Measurements from ENCODE around the gene CDK14. TPM values are rescaled to one million over a fixed set of nuclear protein-coding genes. Genes with fewer than 3 reads are reported as not detected.
"Not testable (repeated sequence)": the region's sequence is repeated elsewhere in the genome, so short reads cannot be mapped to it uniquely, and the experiment has no call there.

The CDK14 gene
- polyA plus RNA-seq, 1 donor = 19.5 TPM

DNA sequence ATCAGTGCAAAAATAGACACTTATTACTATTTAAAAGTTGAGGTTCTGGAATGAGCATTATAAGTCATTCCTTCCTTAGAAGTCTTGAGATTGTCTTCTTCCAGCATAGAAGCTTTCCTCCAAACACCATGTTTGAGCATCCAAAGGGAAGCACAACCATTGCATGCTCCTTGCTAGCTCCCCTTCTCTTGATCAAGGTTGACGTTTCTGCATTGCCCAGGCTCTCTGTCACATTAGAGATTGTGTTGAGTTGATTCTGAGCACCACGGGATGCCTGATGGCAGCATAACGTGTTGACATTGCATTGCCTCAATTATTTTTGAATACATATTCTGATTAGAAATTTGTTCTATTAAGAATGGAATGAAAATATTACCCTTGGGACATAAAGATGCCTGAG lies 322.2 kb downstream of the CDK14 start:
- no peak for DNase-seq

DNA sequence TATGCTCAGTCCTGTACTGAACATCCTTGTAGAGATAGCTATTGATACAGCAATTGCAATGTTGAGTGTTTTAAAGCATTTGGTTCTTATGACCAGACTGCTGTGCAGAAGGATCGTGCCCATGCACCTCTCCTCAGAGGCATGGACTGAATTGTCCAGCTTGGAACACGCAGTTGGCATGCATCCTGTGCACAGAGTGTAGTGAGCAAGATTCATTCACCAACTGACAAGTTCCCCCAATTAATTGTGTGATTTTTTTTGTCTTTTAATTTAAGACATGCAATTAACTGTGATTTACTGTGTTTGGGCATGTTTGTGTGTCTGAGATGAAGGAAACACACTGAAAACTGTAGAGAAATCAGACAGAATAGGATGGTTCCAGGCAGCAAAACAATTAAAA lies 323.7 kb downstream of the CDK14 start:
- no peak for DNase-seq

DNA sequence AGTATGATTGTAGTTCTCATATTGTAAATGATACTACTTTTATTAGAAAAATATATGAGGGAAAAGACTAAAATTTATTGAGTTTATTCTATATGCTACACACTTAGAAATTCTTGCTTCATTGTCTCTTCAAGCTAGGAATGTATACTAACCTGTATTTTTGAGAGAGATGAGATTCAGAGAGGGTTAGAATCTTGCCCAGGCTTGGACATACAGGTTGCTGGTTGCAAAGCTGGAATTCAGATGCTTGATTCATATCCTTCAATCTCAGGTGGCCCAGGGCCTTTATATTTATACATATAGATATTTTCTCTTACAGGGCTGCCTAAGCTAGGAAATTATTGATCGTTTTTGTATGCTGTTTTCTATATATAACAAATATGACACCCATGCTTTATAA lies 324.2 kb downstream of the CDK14 start:
- no peak for DNase-seq

DNA sequence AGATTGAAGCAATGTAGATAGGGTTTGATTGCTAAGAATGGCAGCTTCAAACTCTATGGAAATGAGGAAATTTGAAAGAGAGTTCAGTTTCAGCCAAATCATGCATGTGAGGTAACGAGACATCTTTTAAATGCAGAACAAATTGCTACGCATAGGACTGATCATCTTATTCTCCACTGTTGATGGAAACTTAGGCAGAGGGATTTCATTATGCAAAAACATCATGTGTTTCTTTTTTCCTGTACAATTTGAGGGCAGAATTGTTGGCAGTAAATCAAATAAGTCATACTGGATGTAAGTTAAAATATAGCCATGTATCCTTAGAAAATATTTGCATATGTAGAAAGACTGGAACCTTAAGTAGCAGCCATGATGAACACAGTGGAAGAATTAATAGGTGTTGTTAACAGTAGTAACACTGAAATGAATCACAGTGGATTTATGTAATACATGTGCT lies 327.4 kb downstream of the CDK14 start:
- no peak for DNase-seq

DNA sequence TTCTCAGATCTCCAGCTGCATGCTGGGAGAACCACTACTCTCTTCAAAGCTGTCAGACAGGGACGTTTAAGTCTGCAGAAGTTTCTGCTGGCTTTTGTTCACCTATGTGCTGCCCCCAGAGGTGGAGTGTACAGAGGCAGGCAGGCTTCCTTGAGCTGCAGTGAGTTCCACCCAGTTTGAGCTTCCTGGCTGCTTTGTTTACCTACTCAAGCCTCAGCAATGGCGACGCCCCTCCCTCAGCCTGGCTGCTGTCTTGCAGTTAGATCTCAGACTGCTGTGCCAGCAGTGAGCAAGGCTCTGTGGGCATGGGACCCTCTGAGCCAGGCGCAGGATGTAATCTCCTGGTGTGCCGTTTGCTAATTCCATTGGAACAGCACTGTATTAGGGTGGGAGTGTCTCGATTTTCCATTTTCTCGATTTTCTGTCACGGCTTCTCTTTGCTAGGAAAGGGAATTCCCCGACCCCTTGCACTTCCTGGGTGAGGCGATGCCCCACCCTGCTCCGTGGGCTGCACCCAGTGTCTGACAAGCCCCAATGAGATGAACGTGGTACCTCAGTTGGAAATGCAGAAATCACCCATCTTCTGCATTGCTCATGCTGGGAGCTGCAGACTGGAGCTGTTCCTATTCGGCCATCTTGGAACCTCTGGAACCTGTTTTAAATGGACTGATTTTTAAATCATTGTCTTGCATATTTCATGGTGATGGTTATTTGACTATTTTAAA lies 332.7 kb downstream of the CDK14 start:
- DNase-seq = not testable (repeated sequence)

DNA sequence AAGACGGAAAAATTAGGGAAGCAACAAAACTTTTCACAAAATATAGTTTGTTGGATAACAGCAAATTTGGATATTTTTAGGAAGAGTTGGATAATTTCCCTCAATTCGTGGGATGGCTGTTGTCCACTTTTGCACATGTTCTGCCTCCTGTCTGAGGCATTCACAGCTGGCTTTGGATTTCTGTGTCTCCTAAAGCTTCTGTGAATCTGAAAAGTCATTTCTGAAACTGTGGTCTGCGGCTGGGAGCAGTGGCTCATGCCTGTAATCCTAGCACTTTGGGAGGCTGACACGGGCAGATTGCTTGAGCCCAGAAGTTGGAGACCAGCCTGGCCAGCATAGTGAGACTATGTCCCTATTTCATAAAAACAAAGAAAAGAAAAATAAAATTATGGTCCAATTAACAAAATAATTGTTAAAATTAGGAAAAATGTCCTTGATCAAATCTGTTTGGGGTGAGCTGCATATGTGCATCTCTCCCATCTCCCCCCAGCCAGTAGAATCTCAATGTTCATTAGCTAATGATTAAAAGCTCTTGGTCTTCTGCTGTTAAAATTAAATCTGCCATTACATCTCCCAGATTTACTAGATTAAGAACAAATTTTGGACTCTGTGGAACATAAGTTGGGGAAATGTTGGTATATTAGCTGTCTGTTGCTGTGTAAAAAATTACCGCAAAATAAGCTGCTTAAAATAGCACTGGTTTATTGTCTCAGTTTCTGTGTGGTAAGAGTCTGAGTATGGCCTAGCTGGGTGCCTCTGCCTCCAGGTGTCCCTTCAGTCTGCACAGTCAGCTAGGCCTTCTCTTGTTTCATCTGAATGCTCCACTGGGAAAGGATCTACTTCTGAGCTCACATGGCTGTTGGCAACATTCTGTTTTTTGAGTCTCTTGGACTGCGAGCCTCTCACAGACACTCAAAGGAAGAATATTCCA lies 336.1 kb downstream of the CDK14 start:
- peak; percentile 38 for DNase-seq

DNA sequence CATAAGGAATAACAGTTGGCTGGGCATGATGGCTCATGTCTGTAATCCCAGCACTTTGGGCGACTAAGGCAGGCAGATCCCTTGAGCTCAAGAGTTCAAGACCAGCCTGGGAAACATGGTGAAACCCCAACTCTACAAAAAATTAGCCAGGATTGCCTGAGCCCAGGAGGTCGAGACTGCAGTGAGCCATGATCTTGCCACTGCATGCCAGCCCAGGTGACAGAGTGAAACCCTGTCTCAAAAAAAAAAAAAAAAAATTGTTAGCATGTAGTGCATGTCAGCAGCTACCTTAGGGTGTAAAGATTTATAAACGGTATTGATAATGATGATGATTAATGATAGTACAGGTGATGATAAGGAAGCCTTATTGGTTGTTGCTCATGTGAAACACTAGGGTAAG lies 336.9 kb downstream of the CDK14 start:
- DNase-seq = no peak

DNA sequence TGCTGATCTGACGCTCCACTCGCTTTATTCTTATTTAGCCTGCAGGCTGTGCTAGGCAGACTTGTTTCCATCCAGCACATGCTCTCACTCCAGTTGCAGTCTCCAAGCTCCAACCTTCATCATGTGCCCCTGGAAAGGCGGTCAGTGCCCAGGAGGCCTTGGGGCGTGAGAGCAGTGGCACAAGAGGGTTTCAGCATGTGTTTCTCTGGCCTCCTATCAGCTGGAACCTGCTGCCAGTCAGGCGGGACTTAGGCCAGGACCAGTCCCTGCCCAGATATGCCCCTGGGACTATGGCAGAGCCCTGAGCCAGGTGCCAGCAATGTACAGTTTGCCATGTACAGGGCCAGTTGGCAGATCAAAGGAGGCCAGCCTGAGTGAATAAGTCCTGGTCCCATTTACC lies 337.9 kb downstream of the CDK14 start:
- peak; percentile 7 for DNase-seq

DNA sequence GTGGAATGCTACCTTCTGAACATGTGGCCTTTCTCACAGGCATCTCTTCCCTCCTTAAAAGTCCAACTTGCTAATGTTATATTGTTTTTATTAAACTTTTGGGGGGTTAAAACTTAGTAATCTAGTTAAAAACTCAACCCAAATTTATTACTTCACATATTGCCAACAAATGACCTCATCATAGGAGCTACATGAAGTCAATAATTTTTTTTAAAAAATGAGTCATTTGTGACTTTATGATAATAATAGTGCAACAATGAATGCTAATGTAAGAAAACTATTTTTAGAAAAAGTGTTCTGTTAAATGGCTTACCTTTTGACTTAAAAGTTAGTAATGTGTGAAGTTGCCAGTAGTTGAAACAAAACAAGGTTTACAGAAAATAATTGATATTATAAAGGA lies 342.2 kb downstream of the CDK14 start:
- no peak for DNase-seq

DNA sequence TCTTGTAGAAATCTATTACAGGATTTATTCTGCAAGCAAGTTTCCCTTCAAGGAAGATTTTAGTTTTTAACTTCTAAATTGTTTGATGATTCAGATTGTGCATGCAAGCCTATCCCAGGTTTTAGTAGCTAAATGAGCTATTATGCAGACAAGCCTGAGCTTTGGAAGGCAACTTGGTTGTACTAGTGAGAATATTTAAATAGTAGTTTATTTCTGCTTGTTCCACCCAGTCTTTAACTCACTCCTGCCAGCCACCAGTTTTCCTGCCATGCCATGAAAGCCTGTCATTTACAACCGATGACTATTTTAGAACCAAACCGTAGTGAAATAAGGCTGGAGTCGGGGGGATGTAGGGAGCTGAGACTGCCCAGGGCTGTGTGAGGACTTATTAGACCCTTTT lies 343.5 kb downstream of the CDK14 start:
- no peak for DNase-seq

DNA sequence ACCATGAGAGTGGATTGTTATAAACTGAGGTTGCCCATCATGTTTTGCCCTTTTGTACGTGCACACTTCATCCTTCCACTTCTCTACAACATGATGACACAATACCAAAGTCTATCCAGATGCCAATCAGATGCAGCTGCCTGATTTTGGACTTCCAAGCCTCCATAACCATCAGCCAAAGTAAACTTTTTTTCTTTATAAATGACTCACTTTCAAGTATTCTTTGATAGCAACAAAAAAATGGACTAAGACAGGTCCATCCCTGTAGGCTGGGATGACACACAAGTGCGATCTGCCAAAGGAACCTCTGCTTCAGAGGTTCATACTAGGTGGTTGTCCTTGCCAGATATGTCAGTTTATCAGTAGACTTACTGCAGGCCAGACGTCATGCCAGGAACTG lies 347.9 kb downstream of the CDK14 start:
- DNase-seq = no peak

DNA sequence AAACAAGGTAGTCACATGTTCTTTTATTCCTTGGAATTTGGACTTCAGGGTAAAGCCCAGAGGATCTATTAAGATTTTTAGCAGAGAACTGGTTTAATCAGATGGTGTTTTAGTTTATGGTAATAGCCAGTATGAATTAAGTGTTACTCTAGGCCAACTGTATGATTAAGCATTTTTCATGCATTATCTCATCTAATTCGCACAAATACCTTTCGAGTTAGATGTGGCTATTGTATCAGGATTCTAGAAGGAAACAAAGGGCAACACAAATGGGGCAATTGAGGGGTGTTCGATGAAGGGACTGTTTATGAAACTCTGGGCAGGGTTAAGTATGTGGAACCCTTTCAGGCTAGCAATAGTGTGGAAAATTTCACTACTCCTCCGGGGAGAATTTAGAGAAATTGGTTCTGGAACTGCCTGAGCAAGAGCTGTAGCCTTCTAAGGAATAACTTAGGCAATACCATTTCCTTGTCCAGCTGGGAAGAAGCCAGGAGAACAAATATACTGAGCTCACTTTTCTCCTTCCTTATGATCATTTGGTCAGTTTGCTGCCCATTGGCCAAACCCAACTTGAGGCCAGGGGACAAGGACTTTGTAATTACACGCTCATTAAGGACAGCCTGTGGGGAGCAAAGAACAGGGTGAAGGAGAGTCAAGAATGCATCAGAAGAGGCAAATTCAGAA lies 349.1 kb downstream of the CDK14 start:
- peak; percentile 63 for DNase-seq

DNA sequence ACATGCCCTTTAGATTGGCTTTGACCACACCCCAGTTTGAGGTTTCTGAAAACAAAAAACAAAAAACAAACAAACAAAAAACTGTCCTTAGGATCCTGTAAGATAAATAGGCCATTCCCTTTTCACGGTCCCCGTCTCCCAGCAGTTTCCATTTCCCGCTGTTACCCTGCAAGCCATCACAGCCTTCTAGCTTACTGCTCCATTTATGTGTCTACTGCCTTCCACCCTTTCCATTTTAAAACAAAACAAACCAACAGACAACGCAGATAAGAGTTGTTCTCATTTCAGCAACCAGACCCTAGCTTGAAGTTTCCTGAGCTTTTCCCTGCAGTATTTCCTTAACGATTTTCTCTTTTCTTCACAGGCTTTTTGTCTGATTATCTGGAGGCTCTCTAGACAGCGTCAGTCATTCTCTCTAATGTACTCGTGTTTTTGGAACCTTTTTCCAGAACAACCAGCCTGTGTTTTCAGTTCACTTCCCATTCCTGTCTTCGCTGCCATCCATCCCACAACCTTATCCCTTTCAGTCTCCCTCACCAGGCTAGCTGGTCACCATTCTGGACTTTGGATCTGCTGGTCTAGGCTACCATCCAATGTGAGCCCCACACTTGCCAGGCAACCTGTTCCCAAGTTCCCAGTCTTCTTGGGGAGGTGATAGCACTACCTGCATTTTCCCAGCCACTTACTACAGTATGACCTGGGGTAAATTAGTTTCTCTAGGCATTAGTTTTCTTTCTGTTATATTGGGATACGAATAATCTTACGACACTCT lies 350.8 kb downstream of the CDK14 start:
- no peak for DNase-seq

DNA sequence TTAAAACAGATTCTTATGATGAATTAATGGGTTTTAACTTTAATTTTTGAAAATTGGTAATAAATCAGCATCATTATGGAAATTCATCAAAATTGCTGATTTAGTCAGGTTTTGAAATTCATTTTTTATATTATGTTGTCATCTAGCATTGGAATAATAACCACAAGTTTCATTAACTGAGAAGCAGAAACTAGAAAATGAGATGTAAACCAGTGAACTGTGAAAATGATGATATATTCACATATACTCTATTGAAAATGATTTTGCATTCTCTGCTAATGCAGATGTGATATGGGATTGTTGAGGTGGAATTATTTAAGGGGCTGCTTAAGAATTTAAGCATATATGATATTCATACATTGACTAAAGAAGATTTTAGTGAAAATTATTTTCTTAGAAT lies 352.0 kb downstream of the CDK14 start:
- DNase-seq = no peak

DNA sequence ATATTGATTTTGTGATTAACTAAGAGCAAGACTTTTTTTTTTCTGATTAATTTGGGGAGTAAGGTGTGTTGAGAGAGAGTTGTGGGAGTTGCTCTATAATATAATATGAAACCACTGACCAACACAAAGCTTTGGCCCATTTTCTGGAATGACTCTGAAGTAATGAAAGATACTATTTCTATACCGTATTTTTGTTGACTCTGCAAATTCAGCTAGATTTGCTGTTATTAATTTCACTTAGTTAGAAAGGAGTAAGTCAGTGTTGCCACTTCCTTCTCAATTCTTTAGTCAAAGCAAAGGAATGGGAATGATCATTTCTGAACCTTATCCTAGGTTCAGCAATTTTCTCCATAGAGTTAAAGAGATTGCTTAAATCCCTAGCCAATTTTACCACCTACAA lies 355.1 kb downstream of the CDK14 start:
- DNase-seq = no peak

DNA sequence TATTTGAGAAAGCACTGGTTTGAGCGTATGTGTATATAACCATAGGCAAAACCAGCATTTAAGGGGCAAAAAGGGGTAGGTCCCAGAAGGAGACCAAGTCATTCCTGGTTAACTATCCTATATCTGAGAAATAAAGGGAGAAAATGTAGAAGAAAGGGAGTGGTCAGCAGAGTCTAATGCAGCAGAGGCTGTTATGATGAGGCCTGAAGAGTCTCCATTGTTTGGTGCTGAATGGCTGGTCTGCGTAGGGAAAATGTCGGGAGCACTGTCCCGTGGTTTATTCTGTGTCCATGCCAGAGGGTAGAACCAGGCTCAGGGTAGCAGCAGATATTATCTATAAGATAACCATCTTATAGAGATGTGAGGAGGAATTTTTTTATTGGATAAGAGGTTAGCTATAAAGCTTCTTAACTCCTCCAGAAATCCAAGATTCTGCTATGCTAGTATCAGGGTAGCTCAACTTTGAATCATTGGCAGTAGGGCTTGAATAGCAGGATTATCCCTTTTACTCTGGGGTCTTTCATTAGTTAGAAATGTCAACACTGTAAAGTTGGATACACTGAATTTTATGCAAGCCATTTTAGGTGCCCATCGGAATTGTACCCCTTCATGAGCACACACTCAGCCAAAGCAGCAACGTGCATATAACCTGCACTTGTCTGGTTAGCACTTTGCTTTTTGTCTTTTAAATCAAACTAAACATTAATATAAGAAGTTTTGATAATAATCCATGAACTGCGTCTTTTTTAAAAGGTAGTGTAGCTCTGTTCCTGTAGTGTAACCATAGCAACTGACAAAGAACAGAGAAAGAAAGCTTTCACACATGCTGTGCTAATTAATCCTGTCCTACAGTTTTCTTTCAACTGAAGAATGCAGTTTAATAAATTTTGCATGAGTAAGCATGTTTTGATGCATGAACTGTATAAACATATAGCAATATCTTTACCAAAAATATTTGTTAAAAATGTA lies 356.1 kb downstream of the CDK14 start:
- no peak for DNase-seq

DNA sequence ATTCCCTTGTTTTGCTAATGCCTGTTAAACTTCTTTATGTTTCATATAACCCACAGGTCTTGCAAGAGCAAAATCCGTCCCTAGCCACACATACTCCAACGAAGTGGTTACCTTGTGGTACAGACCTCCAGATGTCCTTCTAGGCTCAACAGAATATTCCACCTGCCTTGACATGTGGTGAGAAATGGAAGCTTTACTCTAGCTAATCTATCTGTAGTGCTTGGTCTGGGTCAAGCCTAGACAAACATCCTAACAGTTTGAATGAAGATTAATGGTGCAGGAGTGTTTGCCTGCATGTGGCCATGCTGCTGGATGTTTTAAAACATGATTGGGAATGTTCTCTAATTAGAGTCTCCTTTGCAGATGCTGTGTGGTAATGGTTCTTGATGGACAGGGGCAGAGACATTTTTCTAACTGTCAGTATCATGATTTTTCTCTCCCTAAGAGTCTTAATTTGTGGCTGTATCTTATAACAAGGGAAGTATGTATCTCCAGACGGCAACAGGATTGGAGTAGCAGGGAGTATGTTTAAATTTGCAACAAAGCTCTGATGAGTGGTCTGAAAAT lies 359.6 kb downstream of the CDK14 start:
- DNase-seq = no peak

DNA sequence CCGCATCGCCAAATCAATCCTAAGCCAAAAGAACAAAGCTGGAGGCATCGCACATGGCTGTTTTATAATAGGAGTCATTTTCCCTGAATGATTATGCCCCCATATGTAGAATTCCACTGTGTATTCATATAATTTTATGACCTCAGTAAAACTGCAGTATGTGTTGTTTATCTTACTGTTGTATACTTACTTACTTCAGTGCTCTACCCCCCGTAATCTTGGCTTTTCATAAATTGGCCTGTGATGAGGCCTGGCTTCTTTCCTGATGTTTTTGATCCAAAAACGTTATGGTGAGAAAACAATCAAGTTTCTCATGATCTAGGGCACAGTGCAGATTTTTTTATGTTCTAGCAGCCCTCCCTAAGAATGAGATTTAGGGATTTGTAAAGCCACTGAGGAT lies 361.8 kb downstream of the CDK14 start:
- DNase-seq = no peak

DNA sequence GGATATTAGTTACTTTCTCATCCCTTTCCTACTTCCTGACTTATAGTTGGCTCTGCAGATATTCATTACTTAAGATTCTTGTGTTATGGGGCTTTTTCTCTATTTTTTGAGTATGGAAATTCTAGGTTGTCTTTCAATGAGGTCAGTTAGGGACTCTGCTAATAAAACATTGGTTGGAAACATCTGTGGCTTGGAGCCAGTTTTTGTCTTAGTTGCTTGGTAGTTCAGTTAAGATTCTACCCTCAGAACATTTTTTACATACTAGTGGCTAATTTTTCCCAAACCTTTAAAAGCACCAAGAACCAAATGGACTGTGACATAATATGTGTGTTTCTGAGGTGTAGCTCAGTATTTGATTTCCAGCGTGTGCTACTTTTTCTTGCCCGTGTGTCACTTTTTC lies 362.5 kb downstream of the CDK14 start:
- DNase-seq = no peak

DNA sequence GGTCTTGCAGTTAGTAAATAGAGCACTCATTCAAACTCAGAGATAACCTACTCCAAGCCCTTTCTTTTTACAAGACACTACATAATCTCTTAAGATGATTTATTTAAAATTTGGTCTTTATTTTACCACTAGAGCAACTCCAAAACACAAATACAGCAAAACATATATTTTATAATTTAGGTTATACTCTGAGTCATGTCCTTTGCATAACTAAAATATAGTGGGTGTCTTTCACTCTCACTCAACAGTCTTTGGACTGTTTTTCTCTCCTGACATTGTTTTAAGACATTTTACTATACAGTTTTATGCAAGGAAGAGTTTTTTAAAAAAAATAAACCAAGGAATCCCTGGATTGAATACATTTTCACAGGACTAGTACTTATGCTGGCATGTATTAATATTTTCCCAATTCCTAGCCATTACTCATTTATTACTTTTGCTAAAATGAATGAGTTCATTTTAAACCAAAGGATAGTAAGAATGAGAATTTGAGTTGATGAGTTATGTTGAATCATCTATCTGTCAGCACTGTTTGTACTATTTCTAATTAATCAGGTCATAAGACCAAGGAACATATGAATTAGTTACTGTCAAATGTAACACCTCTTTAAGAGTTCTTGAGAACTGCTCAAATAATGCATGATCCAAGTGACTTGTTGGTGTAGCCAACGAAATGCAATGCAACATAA lies 365.1 kb downstream of the CDK14 start:
- DNase-seq = no peak
